ENCODE results near the gene MPZL3. TPM values are rescaled to one million over a fixed set of nuclear protein-coding genes. Genes with fewer than 3 reads are reported as not detected.

The MPZL3 gene
- total and polyA plus RNA-seq, 2 experiments from 2014 or later: 10.2 to 20.6 TPM

DNA sequence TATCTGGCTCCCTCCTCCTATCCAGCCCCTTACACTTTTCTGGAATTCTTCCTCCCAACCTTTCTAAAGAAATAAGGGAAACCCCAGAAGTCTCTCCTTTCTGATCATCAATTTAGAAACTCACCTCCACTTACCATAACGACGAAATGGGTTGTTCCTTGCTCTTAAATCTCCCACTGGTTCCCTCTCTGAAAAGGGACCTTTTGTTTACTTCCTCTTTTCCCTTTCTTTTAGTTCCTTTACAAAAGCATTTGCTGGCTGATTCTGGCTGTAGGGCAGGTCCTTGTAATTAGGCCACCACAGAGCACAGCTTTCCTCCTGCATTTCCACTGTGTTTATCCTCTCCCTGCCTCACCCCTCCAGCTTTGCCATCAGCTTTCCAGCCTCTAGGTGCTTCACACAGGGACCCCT is 39.4 kb downstream of the MPZL3 start:
- H2AFZ ChIP-seq: no peak overlapping the region
- H3K9me3 ChIP-seq (ENCODE audit: low read depth): no peaks in the 10 kb centered on the region
- H3K9me2 ChIP-seq (replicated peaks; ENCODE audit: insufficient read depth): no peaks in the 10 kb centered on the region
- DNase-seq (ENCODE audit: low spot score): no peak
- no peak overlapping the region for H3K4me3 ChIP-seq
- peak overlapping the region; percentile 20 for H3K4me2 ChIP-seq
- H3K4me1 ChIP-seq (ENCODE audit: insufficient read depth): peaks cover 45% of the 10 kb centered on the region
- peak overlapping the region; percentile 96 for H3K27ac ChIP-seq
- 75% methylated on average over 2 of the region's 2 CpGs for WGBS (ENCODE audit: low lambda C conversion rate, missing lambda C conversion rate)
- H3K79me2 ChIP-seq: no peaks in the 10 kb centered on the region
- H3K36me3 ChIP-seq (replicated peaks; ENCODE audit: insufficient read depth, low read depth): no peaks in the 10 kb centered on the region
- no peaks in the 10 kb centered on the region for H3K27me3 ChIP-seq
- no peak for TF ChIP-seq EZH2 (IDR thresholded peaks at IDR 0.05; ENCODE audit: borderline replicate concordance)
- TF ChIP-seq, protein P1, sequence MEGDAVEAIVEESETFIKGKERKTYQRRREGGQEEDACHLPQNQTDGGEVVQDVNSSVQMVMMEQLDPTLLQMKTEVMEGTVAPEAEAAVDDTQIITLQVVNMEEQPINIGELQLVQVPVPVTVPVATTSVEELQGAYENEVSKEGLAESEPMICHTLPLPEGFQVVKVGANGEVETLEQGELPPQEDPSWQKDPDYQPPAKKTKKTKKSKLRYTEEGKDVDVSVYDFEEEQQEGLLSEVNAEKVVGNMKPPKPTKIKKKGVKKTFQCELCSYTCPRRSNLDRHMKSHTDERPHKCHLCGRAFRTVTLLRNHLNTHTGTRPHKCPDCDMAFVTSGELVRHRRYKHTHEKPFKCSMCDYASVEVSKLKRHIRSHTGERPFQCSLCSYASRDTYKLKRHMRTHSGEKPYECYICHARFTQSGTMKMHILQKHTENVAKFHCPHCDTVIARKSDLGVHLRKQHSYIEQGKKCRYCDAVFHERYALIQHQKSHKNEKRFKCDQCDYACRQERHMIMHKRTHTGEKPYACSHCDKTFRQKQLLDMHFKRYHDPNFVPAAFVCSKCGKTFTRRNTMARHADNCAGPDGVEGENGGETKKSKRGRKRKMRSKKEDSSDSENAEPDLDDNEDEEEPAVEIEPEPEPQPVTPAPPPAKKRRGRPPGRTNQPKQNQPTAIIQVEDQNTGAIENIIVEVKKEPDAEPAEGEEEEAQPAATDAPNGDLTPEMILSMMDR (IDR thresholded peaks at IDR 0.05; ENCODE audit: poor library complexity): no peak
- no peak for TF ChIP-seq EZH2phosphoT487 (IDR thresholded peaks at IDR 0.05; ENCODE audit: low read depth, severe bottlenecking, unreplicated experiment)
- H4K20me1 ChIP-seq (ENCODE audit: insufficient read depth, poor library complexity, severe bottlenecking): no peaks in the 10 kb centered on the region

DNA sequence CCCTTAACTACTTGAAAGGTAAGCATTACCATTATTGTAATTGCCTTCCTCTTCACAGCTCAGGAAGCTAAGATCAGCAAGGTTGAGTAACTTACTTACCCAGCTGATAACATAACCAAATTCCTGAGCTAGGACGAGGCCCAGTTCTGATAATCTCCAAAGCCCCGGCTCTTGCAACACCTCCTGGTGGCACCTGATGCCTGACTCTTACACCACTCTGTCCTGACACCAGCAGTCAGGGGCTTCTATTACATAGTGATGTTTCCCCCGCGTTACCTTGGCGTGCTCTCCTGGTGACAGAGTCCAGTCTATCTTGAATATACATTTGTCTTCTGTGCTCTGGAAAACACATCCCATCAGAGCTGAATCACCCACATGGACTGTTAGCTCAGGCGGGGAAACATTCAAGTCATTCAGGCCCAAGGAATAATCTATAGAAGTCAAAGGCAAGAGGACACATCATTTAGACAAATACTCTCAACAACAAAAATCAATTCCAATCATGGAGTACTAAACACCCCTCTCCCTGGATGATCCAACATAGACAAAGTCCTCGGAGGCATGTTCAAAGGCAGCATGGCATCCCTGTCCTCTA is 39.9 kb downstream of the MPZL3 start:
- Histone ChIP-seq H4K20me1 (ENCODE audit: insufficient read depth, poor library complexity, severe bottlenecking) (no peaks in the 10 kb centered on the region), H3K4me2 (peak overlapping the region; percentile 20), H3K4me1 (ENCODE audit: insufficient read depth) (peaks cover 45% of the 10 kb centered on the region), H3K9me2 (replicated peaks; ENCODE audit: insufficient read depth) (no peaks in the 10 kb centered on the region), H2AFZ (no peak overlapping the region), H3K4me3 (no peak overlapping the region), H3K9me3 (ENCODE audit: low read depth) (no peaks in the 10 kb centered on the region), H3K36me3 (replicated peaks; ENCODE audit: insufficient read depth, low read depth) (no peaks in the 10 kb centered on the region), H3K79me2 (no peaks in the 10 kb centered on the region), H3K27me3 (no peaks in the 10 kb centered on the region), H3K27ac (peak overlapping the region; percentile 96)
- DNase-seq (ENCODE audit: low spot score): peak; percentile 86
- no peak for TF ChIP-seq EZH2 (IDR thresholded peaks at IDR 0.05; ENCODE audit: borderline replicate concordance)
- no peak for TF ChIP-seq EZH2phosphoT487 (IDR thresholded peaks at IDR 0.05; ENCODE audit: low read depth, severe bottlenecking, unreplicated experiment)
- TF ChIP-seq, protein P1 (IDR thresholded peaks at IDR 0.05; ENCODE audit: poor library complexity): no peak
- WGBS (ENCODE audit: low lambda C conversion rate, missing lambda C conversion rate): 49% methylated on average over 7 of the region's 7 CpGs

GRCh38 chr11:118211006-118211405 is 41.2 kb downstream of the MPZL3 start:
- Histone ChIP-seq H3K9me3 (ENCODE audit: low read depth) (no peaks in the 10 kb centered on the region), H3K36me3 (replicated peaks; ENCODE audit: insufficient read depth, low read depth) (no peaks in the 10 kb centered on the region), H3K27me3 (no peaks in the 10 kb centered on the region), H4K20me1 (ENCODE audit: insufficient read depth, poor library complexity, severe bottlenecking) (no peaks in the 10 kb centered on the region), H3K4me2 (peak overlapping the region; percentile 16), H3K79me2 (no peaks in the 10 kb centered on the region), H3K27ac (peak overlapping the region; percentile 96), H3K4me3 (no peak overlapping the region), H2AFZ (no peak overlapping the region), H3K9me2 (replicated peaks; ENCODE audit: insufficient read depth) (no peaks in the 10 kb centered on the region), H3K4me1 (ENCODE audit: insufficient read depth) (peaks cover 37% of the 10 kb centered on the region)
- TF ChIP-seq EZH2phosphoT487 (IDR thresholded peaks at IDR 0.05; ENCODE audit: low read depth, severe bottlenecking, unreplicated experiment) (no peak), EZH2 (IDR thresholded peaks at IDR 0.05; ENCODE audit: borderline replicate concordance) (no peak)
- TF ChIP-seq, protein P1 (IDR thresholded peaks at IDR 0.05; ENCODE audit: poor library complexity): no peak
- DNase-seq (ENCODE audit: low spot score): no peak
- 42% methylated on average over 6 of the region's 6 CpGs for WGBS (ENCODE audit: low lambda C conversion rate, missing lambda C conversion rate)

Data from hepatocyte (in vitro differentiated cells).